Neural cell (in vitro differentiated cells): ENCODE results near the gene PRR36.

ENCODE experiments used
- EP300 ChIP-seq: fragments of 450-650 bp; conservative IDR thresholded peaks from 2 replicates; pipeline ENCODE4 v1.6.1; 2014; ENCODE audit warnings: antibody characterized with exemption, mild to moderate bottlenecking, moderate library complexity; ENCODE audit not compliant: poor library complexity, severe bottlenecking
- SMC3 ChIP-seq: fragments of 450-650 bp; conservative IDR thresholded peaks from 2 replicates; pipeline ENCODE4 v1.6.1; 2014; ENCODE audit warnings: antibody characterized with exemption, mild to moderate bottlenecking, moderate library complexity; ENCODE audit not compliant: poor library complexity
- TAF1 ChIP-seq: IDR thresholded peaks from 2 replicates; pipeline ENCODE4 v1.6.1; 2012; ENCODE audit warnings: low read depth
- TF ChIP-seq, protein P1 (sequence below): IDR thresholded peaks from 2 replicates; pipeline ENCODE4 v1.6.1; 2012; ENCODE audit warnings: borderline replicate concordance
- TF ChIP-seq, protein P2 (sequence below): fragments of 450-650 bp; IDR thresholded peaks from 2 replicates; pipeline ENCODE4 v1.5.1; 2014; ENCODE audit warnings: antibody characterized with exemption, mild to moderate bottlenecking, moderate library complexity; ENCODE audit not compliant: poor library complexity, severe bottlenecking

DNA sequence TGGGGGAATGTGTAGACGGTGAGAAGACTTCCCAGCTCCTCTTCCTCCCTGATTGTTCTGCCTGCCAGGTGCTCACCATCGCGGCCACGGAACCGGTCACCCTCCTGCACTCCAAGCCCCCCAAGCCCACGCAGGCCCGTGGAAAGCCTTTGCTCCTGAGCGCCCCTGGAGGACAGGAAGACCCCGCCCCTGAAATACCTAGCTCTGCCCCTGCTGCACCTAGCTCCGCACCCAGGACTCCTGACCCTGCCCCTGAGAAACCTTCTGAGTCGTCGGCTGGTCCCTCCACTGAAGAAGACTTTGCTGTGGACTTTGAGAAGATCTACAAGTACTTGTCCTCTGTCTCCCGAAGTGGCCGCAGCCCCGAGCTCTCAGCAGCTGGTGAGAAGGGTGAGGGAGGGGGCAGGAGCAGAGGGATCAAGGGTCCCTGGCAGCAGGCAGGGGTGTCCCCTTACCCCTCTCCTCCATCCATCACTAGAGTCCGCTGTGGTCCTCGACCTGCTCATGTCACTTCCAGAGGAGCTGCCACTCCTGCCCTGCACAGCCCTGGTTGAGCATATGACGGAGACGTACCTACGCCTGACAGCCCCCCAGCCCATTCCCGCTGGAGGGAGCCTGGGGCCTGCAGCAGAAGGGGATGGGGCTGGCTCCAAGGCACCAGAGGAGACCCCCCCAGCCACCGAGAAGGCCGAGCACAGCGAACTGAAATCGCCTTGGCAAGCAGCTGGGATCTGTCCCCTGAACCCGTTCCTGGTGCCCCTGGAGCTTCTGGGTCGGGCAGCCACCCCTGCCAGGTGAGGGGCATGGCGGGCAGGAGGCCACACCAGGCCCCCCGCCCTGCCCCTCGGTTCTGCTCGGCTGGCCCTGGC, 48.0 kb upstream of the PRR36 start:
- TF ChIP-seq, protein P1, sequence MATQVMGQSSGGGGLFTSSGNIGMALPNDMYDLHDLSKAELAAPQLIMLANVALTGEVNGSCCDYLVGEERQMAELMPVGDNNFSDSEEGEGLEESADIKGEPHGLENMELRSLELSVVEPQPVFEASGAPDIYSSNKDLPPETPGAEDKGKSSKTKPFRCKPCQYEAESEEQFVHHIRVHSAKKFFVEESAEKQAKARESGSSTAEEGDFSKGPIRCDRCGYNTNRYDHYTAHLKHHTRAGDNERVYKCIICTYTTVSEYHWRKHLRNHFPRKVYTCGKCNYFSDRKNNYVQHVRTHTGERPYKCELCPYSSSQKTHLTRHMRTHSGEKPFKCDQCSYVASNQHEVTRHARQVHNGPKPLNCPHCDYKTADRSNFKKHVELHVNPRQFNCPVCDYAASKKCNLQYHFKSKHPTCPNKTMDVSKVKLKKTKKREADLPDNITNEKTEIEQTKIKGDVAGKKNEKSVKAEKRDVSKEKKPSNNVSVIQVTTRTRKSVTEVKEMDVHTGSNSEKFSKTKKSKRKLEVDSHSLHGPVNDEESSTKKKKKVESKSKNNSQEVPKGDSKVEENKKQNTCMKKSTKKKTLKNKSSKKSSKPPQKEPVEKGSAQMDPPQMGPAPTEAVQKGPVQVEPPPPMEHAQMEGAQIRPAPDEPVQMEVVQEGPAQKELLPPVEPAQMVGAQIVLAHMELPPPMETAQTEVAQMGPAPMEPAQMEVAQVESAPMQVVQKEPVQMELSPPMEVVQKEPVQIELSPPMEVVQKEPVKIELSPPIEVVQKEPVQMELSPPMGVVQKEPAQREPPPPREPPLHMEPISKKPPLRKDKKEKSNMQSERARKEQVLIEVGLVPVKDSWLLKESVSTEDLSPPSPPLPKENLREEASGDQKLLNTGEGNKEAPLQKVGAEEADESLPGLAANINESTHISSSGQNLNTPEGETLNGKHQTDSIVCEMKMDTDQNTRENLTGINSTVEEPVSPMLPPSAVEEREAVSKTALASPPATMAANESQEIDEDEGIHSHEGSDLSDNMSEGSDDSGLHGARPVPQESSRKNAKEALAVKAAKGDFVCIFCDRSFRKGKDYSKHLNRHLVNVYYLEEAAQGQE: no peak
- TF ChIP-seq, protein P2, sequence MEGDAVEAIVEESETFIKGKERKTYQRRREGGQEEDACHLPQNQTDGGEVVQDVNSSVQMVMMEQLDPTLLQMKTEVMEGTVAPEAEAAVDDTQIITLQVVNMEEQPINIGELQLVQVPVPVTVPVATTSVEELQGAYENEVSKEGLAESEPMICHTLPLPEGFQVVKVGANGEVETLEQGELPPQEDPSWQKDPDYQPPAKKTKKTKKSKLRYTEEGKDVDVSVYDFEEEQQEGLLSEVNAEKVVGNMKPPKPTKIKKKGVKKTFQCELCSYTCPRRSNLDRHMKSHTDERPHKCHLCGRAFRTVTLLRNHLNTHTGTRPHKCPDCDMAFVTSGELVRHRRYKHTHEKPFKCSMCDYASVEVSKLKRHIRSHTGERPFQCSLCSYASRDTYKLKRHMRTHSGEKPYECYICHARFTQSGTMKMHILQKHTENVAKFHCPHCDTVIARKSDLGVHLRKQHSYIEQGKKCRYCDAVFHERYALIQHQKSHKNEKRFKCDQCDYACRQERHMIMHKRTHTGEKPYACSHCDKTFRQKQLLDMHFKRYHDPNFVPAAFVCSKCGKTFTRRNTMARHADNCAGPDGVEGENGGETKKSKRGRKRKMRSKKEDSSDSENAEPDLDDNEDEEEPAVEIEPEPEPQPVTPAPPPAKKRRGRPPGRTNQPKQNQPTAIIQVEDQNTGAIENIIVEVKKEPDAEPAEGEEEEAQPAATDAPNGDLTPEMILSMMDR: no peak
- no peak for TF ChIP-seq SMC3
- TF ChIP-seq EP300: no peak
- no peak for TF ChIP-seq TAF1
